GM10248 (cell line): ENCODE measurements around the gene LSM7.

Experiments used
- CTCF ChIA-PET: fragments of 300-600 bp; sonication (Branson Sonifier 250); formaldehyde crosslinking; extraction: SDS; loops from one replicate; lab custom pipeline; 2021; ENCODE audit warnings: antibody characterized with exemption; lab: Yijun Ruan, JAX
- POLR2A ChIA-PET: fragments of 350-650 bp; sonication (Branson Sonifier 250); formaldehyde crosslinking; extraction: SDS; loops from one replicate; lab custom pipeline; 2020; ENCODE audit warnings: antibody characterized with exemption; lab: Yijun Ruan, JAX
- DNase-seq: peaks from one replicate; pipeline ENCODE4 v3.0.0; 2012; ENCODE audit errors: extremely low spot score
- CTCF ChIP-seq: IDR thresholded peaks from 2 replicates; pipeline ENCODE4 v1.5.1; 2012; ENCODE audit warnings: mild to moderate bottlenecking, low read depth; ENCODE audit errors: extremely low read depth, missing control alignments, control extremely low read depth

Gene LSM7

GRCh38 chr19:2317300-2317699 lies 11.1 kb downstream of the LSM7 start:
- no peak for DNase-seq
- TF ChIP-seq CTCF = no peak
- POLR2A ChIA-PET = interaction anchor here (0.7 to 1.1 kb wide), 3 partner anchors 15 to 156 kb away, joined by 3 read pairs; no protein-coding TSS in a partner anchor
- CTCF ChIA-PET = interaction anchor here (1.2 to 3.6 kb wide), 4 partner anchors 11 to 79 kb away, joined by 3 to 17 read pairs (median 7); no protein-coding TSS in a partner anchor

GRCh38 chr19:2315818-2316353 lies 12.5 kb downstream of the LSM7 start:
- ChIA-PET POLR2A (no interaction called here), CTCF (interaction anchor here (0.6 to 3.6 kb wide), 15 partner anchors 8 to 164 kb away, joined by 3 to 17 read pairs (median 3); partner anchors contain the start of genes AP3D1 and PLEKHJ1)
- DNase-seq = peak; percentile 65
- TF ChIP-seq CTCF = peak; percentile 57

- no peak for TF ChIP-seq CTCF
- POLR2A ChIA-PET = no interaction called here
Measured at GRCh38 chr19:2315121-2315817, 13.1 kb downstream of the LSM7 start.

GRCh38 chr19:2312820-2313501 lies 15.4 kb downstream of the LSM7 start:
- DNase-seq = no peak
- TF ChIP-seq CTCF = no peak
- ChIA-PET CTCF (no interaction called here), POLR2A (no interaction called here)

More at GRCh38 chr19:2315121-2315817, 13.1 kb downstream of the LSM7 start:
- CTCF ChIA-PET = interaction anchor here (0.6 to 3.6 kb wide), 12 partner anchors 9 to 164 kb away, joined by 3 to 17 read pairs (median 4); partner anchors contain the start of genes AP3D1 and PLEKHJ1
- no peak for DNase-seq

- DNase-seq = no peak
- POLR2A ChIA-PET = no interaction called here
- CTCF ChIA-PET = interaction anchor here (1.6 kb wide), 1 partner anchor 14 kb away, joined by 4 read pairs; no protein-coding TSS in a partner anchor
- no peak for TF ChIP-seq CTCF
Measured at GRCh38 chr19:2311093-2311492, 17.3 kb downstream of the LSM7 start.

GRCh38 chr19:2309734-2310362 lies 18.5 kb downstream of the LSM7 start:
- ChIA-PET CTCF (no interaction called here), POLR2A (no interaction called here)
- DNase-seq = no peak
- TF ChIP-seq CTCF = no peak
